NCI-H2171 (cell line): ENCODE data around the gene STAT5B.
"Not testable (repeated sequence)": the region's sequence is repeated elsewhere in the genome, so short reads cannot be mapped to it uniquely, and the experiment has no call there.

ENCODE experiments used
- DNase-seq: peaks from one replicate; lab custom pipeline; 2025; lab: John Stamatoyannopoulos, UW

STAT5B gene

GRCh38 chr17:42266918-42267766 lies 9.0 kb downstream of the STAT5B start:
- DNase-seq = no peak

GRCh38 chr17:42266462-42266861 lies 9.7 kb downstream of the STAT5B start:
- no peak for DNase-seq

GRCh38 chr17:42264366-42264765 lies 11.8 kb downstream of the STAT5B start:
- DNase-seq = not testable (repeated sequence)

- DNase-seq = no peak
Measured at GRCh38 chr17:42260318-42260717, 15.9 kb downstream of the STAT5B start.

- no peak for DNase-seq
Measured at GRCh38 chr17:42255445-42255844, 20.7 kb downstream of the STAT5B start.

GRCh38 chr17:42253578-42253977 lies 22.6 kb downstream of the STAT5B start:
- DNase-seq = no peak

- DNase-seq = peak; percentile 50
Measured at GRCh38 chr17:42252597-42253550, 23.3 kb downstream of the STAT5B start.

- DNase-seq = no peak
Measured at GRCh38 chr17:42251115-42251514, 25.1 kb downstream of the STAT5B start.

GRCh38 chr17:42249681-42250446 lies 26.3 kb downstream of the STAT5B start:
- DNase-seq = no peak

GRCh38 chr17:42248351-42249179 lies 27.6 kb downstream of the STAT5B start:
- peak; percentile 87 for DNase-seq

- no peak for DNase-seq
Measured at GRCh38 chr17:42247734-42248133, 28.5 kb downstream of the STAT5B start.

- DNase-seq = no peak
Measured at GRCh38 chr17:42246515-42246914, 29.7 kb downstream of the STAT5B start.

- not testable (repeated sequence) for DNase-seq
Measured at GRCh38 chr17:42245183-42245582, 31.0 kb downstream of the STAT5B start.

GRCh38 chr17:42244116-42244515 lies 32.1 kb downstream of the STAT5B start:
- not testable (repeated sequence) for DNase-seq

- no peak for DNase-seq
Measured at GRCh38 chr17:42243493-42243982, 32.7 kb downstream of the STAT5B start.

- DNase-seq = no peak
Measured at GRCh38 chr17:42241871-42242270, 34.3 kb downstream of the STAT5B start.

GRCh38 chr17:42240863-42241262 lies 35.3 kb downstream of the STAT5B start:
- DNase-seq = not testable (repeated sequence)

GRCh38 chr17:42240201-42240600 lies 36.0 kb downstream of the STAT5B start:
- DNase-seq = no peak

GRCh38 chr17:42239576-42239975 lies 36.6 kb downstream of the STAT5B start:
- not testable (repeated sequence) for DNase-seq

- no peak for DNase-seq
Measured at GRCh38 chr17:42236760-42237159, 39.4 kb downstream of the STAT5B start.

GRCh38 chr17:42233994-42234393 lies 42.2 kb downstream of the STAT5B start:
- DNase-seq = no peak
